H1 (cell line): Measurements from ENCODE around the gene SCN1B.

Experiments
- HDAC2 ChIP-seq, 2 experiments: fragments of 300-600 bp in 1 of 2; sonication (generic) in 1 of 2; IDR thresholded peaks; 2 replicates each; pipeline ENCODE4 v1.6.1; 2011 to 2012; ENCODE audit warnings: low read depth in 2 of 2, low read length in 2 of 2, mild to moderate bottlenecking in 2 of 2, moderate library complexity in 2 of 2, borderline replicate concordance in 1 of 2, inconsistent platforms in 1 of 2
- MAFK ChIP-seq: IDR thresholded peaks from 2 replicates; pipeline ENCODE4 v1.6.1; 2012; ENCODE audit warnings: low read depth, mild to moderate bottlenecking, improper control_type of control experiment, low read length
- POLR2A ChIP-seq, 2 experiments: IDR thresholded peaks; 1 replicate in 1 of 2; 2 replicates in 1 of 2; pipeline ENCODE4 v1.6.1; 2011; ENCODE audit warnings: low read depth in 2 of 2, low read length in 2 of 2, mild to moderate bottlenecking in 2 of 2; ENCODE audit errors: control extremely low read depth in 1 of 2
- USF2 ChIP-seq: IDR thresholded peaks from 2 replicates; pipeline ENCODE4 v1.6.1; 2011; ENCODE audit warnings: low read length, improper control_type of control experiment
- TF ChIP-seq, protein P1 (sequence below), 3 experiments: IDR thresholded peaks; 1 replicate in 2 of 3; 2 replicates in 1 of 3; pipeline versions ENCODE4 v1.5.1 to v1.6.1; 2011; ENCODE audit warnings: low read length in 3 of 3, mild to moderate bottlenecking in 3 of 3, inconsistent platforms in 2 of 3, low read depth in 1 of 3, moderate library complexity in 1 of 3; ENCODE audit not compliant: insufficient read depth in 1 of 3; ENCODE audit errors: control extremely low read depth in 1 of 3

GRCh38 chr19:35027009-35027408 is 3.3 kb upstream of the SCN1B start:
- TF ChIP-seq, protein P1, sequence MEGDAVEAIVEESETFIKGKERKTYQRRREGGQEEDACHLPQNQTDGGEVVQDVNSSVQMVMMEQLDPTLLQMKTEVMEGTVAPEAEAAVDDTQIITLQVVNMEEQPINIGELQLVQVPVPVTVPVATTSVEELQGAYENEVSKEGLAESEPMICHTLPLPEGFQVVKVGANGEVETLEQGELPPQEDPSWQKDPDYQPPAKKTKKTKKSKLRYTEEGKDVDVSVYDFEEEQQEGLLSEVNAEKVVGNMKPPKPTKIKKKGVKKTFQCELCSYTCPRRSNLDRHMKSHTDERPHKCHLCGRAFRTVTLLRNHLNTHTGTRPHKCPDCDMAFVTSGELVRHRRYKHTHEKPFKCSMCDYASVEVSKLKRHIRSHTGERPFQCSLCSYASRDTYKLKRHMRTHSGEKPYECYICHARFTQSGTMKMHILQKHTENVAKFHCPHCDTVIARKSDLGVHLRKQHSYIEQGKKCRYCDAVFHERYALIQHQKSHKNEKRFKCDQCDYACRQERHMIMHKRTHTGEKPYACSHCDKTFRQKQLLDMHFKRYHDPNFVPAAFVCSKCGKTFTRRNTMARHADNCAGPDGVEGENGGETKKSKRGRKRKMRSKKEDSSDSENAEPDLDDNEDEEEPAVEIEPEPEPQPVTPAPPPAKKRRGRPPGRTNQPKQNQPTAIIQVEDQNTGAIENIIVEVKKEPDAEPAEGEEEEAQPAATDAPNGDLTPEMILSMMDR (IDR thresholded peaks at IDR 0.05; ENCODE audit: control extremely low read depth in 1 of 3, insufficient read depth in 1 of 3, low read depth in 1 of 3, low read length in 3 of 3): no peak
- no peak for TF ChIP-seq MAFK
- TF ChIP-seq POLR2A (IDR thresholded peaks at IDR 0.05; ENCODE audit: control extremely low read depth in 1 of 2, low read depth in 2 of 2, low read length in 2 of 2): no peak
- TF ChIP-seq HDAC2 (IDR thresholded peaks at IDR 0.05; ENCODE audit: borderline replicate concordance in 1 of 2, low read depth in 2 of 2, low read length in 2 of 2): no peak
- no peak for TF ChIP-seq USF2
